Gastrocnemius medialis (tissue), 4 donors: ENCODE measurements around the gene CSF1. TPM values are rescaled to one million over a fixed set of nuclear protein-coding genes. Genes with fewer than 3 reads are reported as not detected.

ENCODE experiments used
- ATAC-seq, 2 donors: fragments of 150-250 bp; one replicate each; pipeline ENCODE4 v1.9.1; 2016
- DNase-seq, 2 donors: peaks; one replicate each; pipeline ENCODE4 v3.0.0-alpha.2; 2019
- H3K27ac ChIP-seq, 4 donors: fragments of 200-600 bp; sonication (generic); 1 replicate in 1 of 4; 2 replicates in 3 of 4; pipeline ENCODE4 v1.5.1; 2016 to 2018; ENCODE audit warnings: mild to moderate bottlenecking in 2 of 4, moderate library complexity in 1 of 4
- H3K27me3 ChIP-seq, 3 donors: fragments of 200-600 bp; sonication (generic) in 2 of 3; 1 replicate in 1 of 3; 2 replicates in 2 of 3; pipeline versions ENCODE4 v1.5.1 to v1.6.0; 2016 to 2019; ENCODE audit warnings: mild to moderate bottlenecking in 1 of 3, moderate library complexity in 1 of 3
- H3K36me3 ChIP-seq, 2 donors: fragments of 200-600 bp; sonication (generic) in 1 of 2; one replicate each; pipeline ENCODE4 v1.5.1; 2017 to 2018
- H3K4me1 ChIP-seq, 2 donors: fragments of 200-600 bp; sonication (generic) in 1 of 2; one replicate each; pipeline ENCODE4 v1.5.1; 2016 to 2017; ENCODE audit warnings: mild to moderate bottlenecking in 2 of 2
- H3K4me3 ChIP-seq, 4 donors: fragments of 200-600 bp; sonication (generic) in 3 of 4; 1 replicate in 1 of 4; 2 replicates in 3 of 4; pipeline ENCODE4 v1.5.1; 2016 to 2019; ENCODE audit warnings: mild to moderate bottlenecking in 2 of 4
- H3K9me3 ChIP-seq, 3 donors: fragments of 200-600 bp; sonication (generic) in 2 of 3; 1 replicate in 1 of 3; 2 replicates in 2 of 3; pipeline ENCODE4 v1.5.1; 2016 to 2019
- POLR2A ChIP-seq, 2 donors: fragments of 450-650 bp; IDR thresholded peaks; one replicate each; pipeline ENCODE4 v1.6.1; 2017; ENCODE audit warnings: antibody characterized with exemption in 2 of 2, mild to moderate bottlenecking in 2 of 2, moderate library complexity in 2 of 2
- in situ Hi-C, 4 donors: fragments of 200-750 bp; cut with MboI; loops; one replicate each; pipeline versions ENCODE4 v1.15.0 to v1.8.0; 2017; ENCODE audit warnings: low sequenced_read_pairs in 4 of 4
- intact Hi-C: fragments of 100-400 bp; cut with DNase I; formaldehyde crosslinking; loops from one replicate; pipeline ENCODE4 v1.15.1; 2023; ENCODE audit warnings: low total_unique reads
- total RNA-seq, 4 donors: library from RNA; depleted of rRNA; stranded (reverse); fragments of >200 nt; gene quantifications; one replicate each; pipeline versions ENCODE4 v1.1.0 to v1.2.3, GENCODE V29; 2016
- TF ChIP-seq, protein P1 (sequence below), 5 experiments: fragments of 450-650 bp in 3 of 5; fragments of 200-600 bp in 2 of 5; sonication (generic) in 2 of 5; IDR thresholded peaks in 4 of 5; conservative IDR thresholded peaks in 1 of 5; 1 replicate in 4 of 5; 2 replicates in 1 of 5; pipeline ENCODE4 v1.5.1; 2016 to 2019; ENCODE audit warnings: antibody characterized with exemption in 5 of 5, mild to moderate bottlenecking in 3 of 5, moderate library complexity in 3 of 5

CSF1 gene
- total RNA-seq, 4 donors from 2014 or later, result 14.6 to 31.1 (median 19.6) TPM

DNA sequence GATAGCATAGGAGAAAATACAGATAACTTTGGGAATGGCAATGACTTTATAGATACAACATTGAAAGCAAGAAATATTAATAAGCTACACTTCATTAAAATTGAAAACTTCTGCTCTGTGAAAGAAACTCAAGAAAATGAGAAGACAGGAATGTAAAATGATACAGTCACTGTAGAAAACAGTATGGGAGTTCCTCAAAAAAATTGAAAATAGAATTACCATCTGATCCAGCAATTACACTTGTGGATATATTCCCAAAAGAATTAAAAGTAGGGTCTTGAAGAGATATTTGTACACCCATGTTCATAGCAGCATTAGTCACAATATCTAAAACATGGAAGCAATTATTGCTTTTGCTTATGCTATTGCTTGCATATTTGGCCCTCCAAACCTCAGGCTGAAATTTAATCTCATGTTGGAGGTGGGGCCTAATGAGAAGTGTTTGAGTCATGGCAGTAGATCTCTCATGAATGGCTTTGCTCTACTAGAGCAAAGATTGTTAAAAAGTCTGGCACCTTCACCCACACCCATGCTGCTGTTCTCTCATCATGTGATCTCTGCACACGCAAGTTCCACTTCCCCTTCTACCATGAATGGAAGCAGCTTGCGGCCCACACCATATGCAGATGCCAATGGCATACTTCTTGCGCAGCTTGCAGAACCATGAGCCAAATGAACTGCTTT, 58.6 kb downstream of the CSF1 start:
- Histone ChIP-seq H3K4me3 (no peak overlapping the region), H3K36me3 (no peaks in the 10 kb centered on the region), H3K9me3 (no peaks in the 10 kb centered on the region), H3K27me3 (no peaks in the 10 kb centered on the region), H3K27ac (no peak overlapping the region), H3K4me1 (no peaks in the 10 kb centered on the region)
- TF ChIP-seq, protein P1, sequence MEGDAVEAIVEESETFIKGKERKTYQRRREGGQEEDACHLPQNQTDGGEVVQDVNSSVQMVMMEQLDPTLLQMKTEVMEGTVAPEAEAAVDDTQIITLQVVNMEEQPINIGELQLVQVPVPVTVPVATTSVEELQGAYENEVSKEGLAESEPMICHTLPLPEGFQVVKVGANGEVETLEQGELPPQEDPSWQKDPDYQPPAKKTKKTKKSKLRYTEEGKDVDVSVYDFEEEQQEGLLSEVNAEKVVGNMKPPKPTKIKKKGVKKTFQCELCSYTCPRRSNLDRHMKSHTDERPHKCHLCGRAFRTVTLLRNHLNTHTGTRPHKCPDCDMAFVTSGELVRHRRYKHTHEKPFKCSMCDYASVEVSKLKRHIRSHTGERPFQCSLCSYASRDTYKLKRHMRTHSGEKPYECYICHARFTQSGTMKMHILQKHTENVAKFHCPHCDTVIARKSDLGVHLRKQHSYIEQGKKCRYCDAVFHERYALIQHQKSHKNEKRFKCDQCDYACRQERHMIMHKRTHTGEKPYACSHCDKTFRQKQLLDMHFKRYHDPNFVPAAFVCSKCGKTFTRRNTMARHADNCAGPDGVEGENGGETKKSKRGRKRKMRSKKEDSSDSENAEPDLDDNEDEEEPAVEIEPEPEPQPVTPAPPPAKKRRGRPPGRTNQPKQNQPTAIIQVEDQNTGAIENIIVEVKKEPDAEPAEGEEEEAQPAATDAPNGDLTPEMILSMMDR (IDR thresholded peaks at IDR 0.05 in 4 of 5, conservative IDR thresholded peaks at IDR 0.05 in 1 of 5), result no peak
- TF ChIP-seq POLR2A (IDR thresholded peaks at IDR 0.05), result no peak
- no peak for DNase-seq
- intact Hi-C loops (no loop called here), in situ Hi-C loops (no loop called here)
- ATAC-seq, result no peak

DNA sequence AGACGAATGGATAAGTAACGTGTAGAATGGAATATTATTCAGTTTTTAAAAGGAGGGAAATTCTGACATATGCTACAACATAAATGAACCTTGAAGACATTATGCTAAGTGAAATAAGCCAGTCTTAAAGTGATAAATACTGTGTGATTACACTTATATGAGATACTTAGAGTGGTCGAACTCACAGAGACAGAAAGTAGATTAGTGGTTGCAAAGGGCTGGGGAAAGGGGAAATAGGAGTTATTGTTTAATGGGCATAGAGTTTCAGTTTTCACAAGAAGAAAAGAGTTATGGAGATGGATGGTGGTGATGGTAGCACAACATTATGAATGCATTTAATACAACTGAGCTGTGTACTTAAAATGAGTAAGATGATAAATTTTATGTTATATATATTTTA, 59.3 kb downstream of the CSF1 start:
- intact Hi-C loops, result no loop called here
- in situ Hi-C loops, result no loop called here
- ATAC-seq, result no peak

DNA sequence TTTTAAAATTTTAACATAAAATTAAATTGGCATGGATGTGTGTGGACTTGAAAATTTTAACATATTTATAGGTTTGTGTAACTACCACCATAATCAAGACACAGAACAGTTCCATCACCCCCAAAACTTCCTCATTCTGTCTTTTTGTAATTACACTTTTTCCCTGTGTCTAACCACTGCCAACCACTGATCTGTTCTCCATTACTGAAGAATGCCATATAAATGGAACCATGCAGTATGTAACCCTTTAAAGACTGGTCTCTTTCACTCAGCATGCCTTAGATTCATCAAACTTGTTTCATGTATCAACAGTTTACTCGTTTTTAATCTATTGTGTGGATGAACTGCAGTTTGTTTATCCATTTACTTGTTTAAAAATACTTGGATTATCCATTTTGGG, 60.9 kb downstream of the CSF1 start:
- H3K27me3 ChIP-seq, result no peaks in the 10 kb centered on the region
- H3K27ac ChIP-seq, result no peak overlapping the region
- no peak for DNase-seq
- no peaks in the 10 kb centered on the region for H3K4me1 ChIP-seq
- no peak overlapping the region for H3K4me3 ChIP-seq
- no peak for TF ChIP-seq POLR2A (IDR thresholded peaks at IDR 0.05)
- TF ChIP-seq, protein P1 (IDR thresholded peaks at IDR 0.05 in 4 of 5, conservative IDR thresholded peaks at IDR 0.05 in 1 of 5), result no peak
- no peak for ATAC-seq
- intact Hi-C loops (no loop called here), in situ Hi-C loops (no loop called here)
- H3K36me3 ChIP-seq, result no peaks in the 10 kb centered on the region
- no peaks in the 10 kb centered on the region for H3K9me3 ChIP-seq

More for the DNA sequence above, 59.3 kb downstream of the CSF1 start:
- Histone ChIP-seq H3K9me3 (no peaks in the 10 kb centered on the region), H3K4me3 (no peak overlapping the region), H3K27me3 (no peaks in the 10 kb centered on the region), H3K36me3 (no peaks in the 10 kb centered on the region), H3K4me1 (no peaks in the 10 kb centered on the region), H3K27ac (no peak overlapping the region)
- DNase-seq, result no peak
- no peak for TF ChIP-seq POLR2A (IDR thresholded peaks at IDR 0.05)
- TF ChIP-seq, protein P1 (IDR thresholded peaks at IDR 0.05 in 4 of 5, conservative IDR thresholded peaks at IDR 0.05 in 1 of 5), result no peak

DNA sequence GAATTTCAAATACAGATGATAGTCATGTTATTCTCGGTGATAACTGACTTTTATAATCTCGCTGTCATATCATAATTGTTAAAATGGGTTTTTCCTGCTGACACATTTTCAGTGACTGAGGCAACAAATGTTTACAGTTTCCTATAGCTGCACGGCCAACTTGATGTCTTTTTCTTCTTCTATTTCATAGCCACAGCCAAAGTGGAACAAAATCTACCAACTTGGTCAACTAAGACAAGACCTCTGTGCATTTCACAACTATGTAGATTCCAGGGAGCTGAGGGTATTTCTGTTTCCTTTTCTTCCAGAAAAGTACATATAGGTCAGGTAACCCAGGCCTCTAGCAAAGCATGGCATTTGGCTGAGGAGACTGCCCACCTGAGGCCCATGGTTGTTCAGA, 63.5 kb downstream of the CSF1 start:
- Histone ChIP-seq H3K27me3 (no peaks in the 10 kb centered on the region), H3K27ac (no peak overlapping the region), H3K9me3 (no peaks in the 10 kb centered on the region), H3K36me3 (no peaks in the 10 kb centered on the region), H3K4me1 (peaks cover 3 to 6% of the 10 kb centered on the region in 2 donors), H3K4me3 (no peak overlapping the region)
- no peak for ATAC-seq
- in situ Hi-C loops (no loop called here), intact Hi-C loops (no loop called here)
- TF ChIP-seq POLR2A (IDR thresholded peaks at IDR 0.05), result no peak
- TF ChIP-seq, protein P1 (IDR thresholded peaks at IDR 0.05 in 4 of 5, conservative IDR thresholded peaks at IDR 0.05 in 1 of 5), result no peak
- no peak for DNase-seq
